ENCODE results near the gene EEF1A2. TPM values are rescaled to one million over a fixed set of nuclear protein-coding genes. Genes with fewer than 3 reads are reported as not detected.

Gene EEF1A2
- total and polyA plus RNA-seq, 4 donors: 0.05 to 0.12 TPM; not detected in 2

GRCh38 chr20:63546956-63547724 lies 48.3 kb upstream of the EEF1A2 start:
- Histone ChIP-seq H3K27me3 (ENCODE audit: control insufficient read depth in 4 of 4, insufficient read depth in 4 of 4, low read length in 3 of 4) (peaks cover 0 to 2% (median 0%) of the 10 kb centered on the region in 4 donors), H3K4me1 (ENCODE audit: control insufficient read depth in 4 of 4, insufficient read depth in 4 of 4, low read length in 3 of 4) (no peaks in the 10 kb centered on the region), H3K27ac (ENCODE audit: low read depth in 1 of 2, low read length in 2 of 2) (no peak overlapping the region), H3K4me3 (ENCODE audit: low read depth in 1 of 3, low read length in 3 of 3) (no peak overlapping the region), H3K36me3 (ENCODE audit: control insufficient read depth in 4 of 4, insufficient read depth in 3 of 4, low read depth in 1 of 4, low read length in 3 of 4) (no peaks in the 10 kb centered on the region), H3K9me3 (ENCODE audit: control insufficient read depth in 4 of 4, low read length in 3 of 4) (no peaks in the 10 kb centered on the region), H3K9ac (ENCODE audit: low read depth in 1 of 2, low read length in 2 of 2) (no peak overlapping the region)
- no peak for DNase-seq (ENCODE audit: low spot score)
- TF ChIP-seq YY1 (IDR thresholded peaks at IDR 0.05) (no peak), SP1 (IDR thresholded peaks at IDR 0.05) (no peak)
- TF ChIP-seq, protein P1, sequence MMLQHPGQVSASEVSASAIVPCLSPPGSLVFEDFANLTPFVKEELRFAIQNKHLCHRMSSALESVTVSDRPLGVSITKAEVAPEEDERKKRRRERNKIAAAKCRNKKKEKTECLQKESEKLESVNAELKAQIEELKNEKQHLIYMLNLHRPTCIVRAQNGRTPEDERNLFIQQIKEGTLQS (IDR thresholded peaks at IDR 0.05): no peak
- 60% methylated on average over 58 of the region's 58 CpGs for WGBS

- no peak overlapping the region for H3K27ac ChIP-seq (ENCODE audit: low read depth in 1 of 2, low read length in 2 of 2)
- DNase-seq (ENCODE audit: low spot score): no peak
- no peak overlapping the region for H3K4me3 ChIP-seq (ENCODE audit: low read depth in 1 of 3, low read length in 3 of 3)
- H3K4me1 ChIP-seq (ENCODE audit: control insufficient read depth in 4 of 4, insufficient read depth in 4 of 4, low read length in 3 of 4): no peaks in the 10 kb centered on the region
- H3K9me3 ChIP-seq (ENCODE audit: control insufficient read depth in 4 of 4, low read length in 3 of 4): no peaks in the 10 kb centered on the region
- TF ChIP-seq NR2F2 (IDR thresholded peaks at IDR 0.05): no peak
- TF ChIP-seq, protein P2, sequence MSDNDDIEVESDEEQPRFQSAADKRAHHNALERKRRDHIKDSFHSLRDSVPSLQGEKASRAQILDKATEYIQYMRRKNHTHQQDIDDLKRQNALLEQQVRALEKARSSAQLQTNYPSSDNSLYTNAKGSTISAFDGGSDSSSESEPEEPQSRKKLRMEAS (IDR thresholded peaks at IDR 0.05): no peak
- TF ChIP-seq CTCF (IDR thresholded peaks at IDR 0.05; ENCODE audit: low read depth, low read length, missing input control): no peak
- TF ChIP-seq SP1 (IDR thresholded peaks at IDR 0.05): no peak
- no peak for TF ChIP-seq JUND (IDR thresholded peaks at IDR 0.05)
- TF ChIP-seq, protein P1 (IDR thresholded peaks at IDR 0.05): no peak
- TF ChIP-seq FOXA2 (IDR thresholded peaks at IDR 0.05): no peak
- TF ChIP-seq TAF1 (conservative IDR thresholded peaks at IDR 0.05): no peak
- TF ChIP-seq REST (IDR thresholded peaks at IDR 0.05): no peak
- TF ChIP-seq RXRA (IDR thresholded peaks at IDR 0.05): no peak
- no peak for TF ChIP-seq RAD21 (IDR thresholded peaks at IDR 0.05)
- no peak for TF ChIP-seq ZBTB33 (IDR thresholded peaks at IDR 0.05)
- TF ChIP-seq HNF4G (IDR thresholded peaks at IDR 0.05): no peak
- H3K36me3 ChIP-seq (ENCODE audit: control insufficient read depth in 4 of 4, insufficient read depth in 3 of 4, low read depth in 1 of 4, low read length in 3 of 4): no peaks in the 10 kb centered on the region
- 78% methylated on average over 20 of the region's 20 CpGs for WGBS
- peaks cover 0 to 2% (median 0%) of the 10 kb centered on the region in 4 donors for H3K27me3 ChIP-seq (ENCODE audit: control insufficient read depth in 4 of 4, insufficient read depth in 4 of 4, low read length in 3 of 4)
- no peak overlapping the region for H3K9ac ChIP-seq (ENCODE audit: low read depth in 1 of 2, low read length in 2 of 2)
These were observed 47.5 kb upstream of the EEF1A2 start for GRCh38 chr20:63546256-63546955.
